GM18873 (cell line): ENCODE results near the gene PAIP1.
A peak's percentile ranks its signal among the peaks of the same experiment; 100 is the strongest.
"Not testable (repeated sequence)": the region's sequence is repeated elsewhere in the genome, so short reads cannot be mapped to it uniquely, and the experiment has no call there.

Source experiments
- ATAC-seq: cut with Tn5 transposase; IDR thresholded peaks from one replicate; pipeline ENCODE4 v1.9.1; 2021; ENCODE audit warnings: mild to moderate bottlenecking, moderate library complexity, moderate number of reproducible peaks; ENCODE audit not compliant: unreplicated experiment, low FRiP score

Gene PAIP1

DNA sequence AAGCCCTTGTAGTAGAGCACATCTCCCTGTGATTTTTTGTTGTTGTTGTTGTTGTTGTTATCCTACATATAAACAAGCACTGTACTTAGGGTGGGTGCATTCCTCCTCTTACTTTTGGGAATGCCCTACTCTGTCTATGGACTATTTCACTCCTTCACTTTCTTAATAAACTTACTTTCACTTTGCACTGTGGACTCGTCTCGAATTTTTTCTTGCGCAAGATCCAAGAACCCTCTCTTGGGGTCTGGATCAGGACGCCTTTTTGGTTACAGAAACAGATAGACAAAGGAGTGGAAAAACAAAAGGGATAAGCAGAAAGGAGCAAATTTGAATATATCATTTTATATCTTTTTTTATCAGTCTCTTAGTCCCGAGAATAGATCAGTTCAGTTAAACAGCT is 14.4 kb upstream of the PAIP1 start:
- no peak for ATAC-seq

GRCh38 chr5:43570450-43571158 is 13.7 kb upstream of the PAIP1 start:
- ATAC-seq = no peak

GRCh38 chr5:43569236-43569746 is 12.4 kb upstream of the PAIP1 start:
- ATAC-seq = no peak

DNA sequence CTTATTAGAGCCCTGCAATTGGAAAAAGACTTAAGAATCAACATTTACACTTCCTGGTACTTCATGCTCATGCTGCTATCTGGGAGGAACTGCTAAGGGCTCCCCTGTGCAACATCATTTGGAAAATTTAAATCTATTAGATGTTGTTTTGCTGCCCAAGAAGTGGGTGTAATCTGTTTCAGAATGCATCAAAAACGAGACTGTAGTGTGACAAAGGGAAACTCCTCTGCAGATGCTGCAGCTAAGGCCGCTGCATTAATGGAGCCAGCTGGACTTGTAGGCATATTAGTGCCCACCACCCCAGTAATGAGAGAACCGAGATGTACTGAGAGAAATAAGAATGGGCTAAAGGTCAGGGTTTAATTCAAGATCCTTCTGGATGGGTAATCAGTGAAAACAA is 11.1 kb upstream of the PAIP1 start:
- no peak for ATAC-seq

GRCh38 chr5:43565043-43565442 is 8.2 kb upstream of the PAIP1 start:
- ATAC-seq = no peak

DNA sequence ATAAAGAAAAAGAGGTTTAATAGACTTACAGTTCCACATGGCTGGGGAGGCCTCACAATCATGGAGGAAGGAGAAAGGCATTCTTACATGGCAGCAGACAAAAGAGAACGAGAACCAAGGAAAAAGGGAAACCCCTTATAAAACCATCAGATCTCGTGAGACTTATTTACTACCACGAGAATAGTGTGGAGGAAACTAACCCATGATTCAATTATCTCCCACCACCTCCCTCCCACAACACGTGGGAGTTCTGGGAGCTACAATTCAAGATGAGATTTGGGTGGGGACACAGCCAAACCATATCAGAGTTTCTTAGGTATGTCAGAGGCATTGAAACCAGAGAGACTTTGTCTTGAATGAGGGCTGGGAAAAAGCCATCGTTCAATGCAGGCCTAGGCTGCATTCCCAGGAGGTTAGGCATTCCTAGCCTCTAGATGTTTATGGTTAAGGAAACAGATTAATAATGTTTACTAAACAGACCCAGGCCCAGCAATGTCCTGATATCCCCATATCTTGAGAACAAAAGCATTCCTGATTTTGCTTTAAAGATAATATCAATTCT is 7.5 kb upstream of the PAIP1 start:
- no peak for ATAC-seq

DNA sequence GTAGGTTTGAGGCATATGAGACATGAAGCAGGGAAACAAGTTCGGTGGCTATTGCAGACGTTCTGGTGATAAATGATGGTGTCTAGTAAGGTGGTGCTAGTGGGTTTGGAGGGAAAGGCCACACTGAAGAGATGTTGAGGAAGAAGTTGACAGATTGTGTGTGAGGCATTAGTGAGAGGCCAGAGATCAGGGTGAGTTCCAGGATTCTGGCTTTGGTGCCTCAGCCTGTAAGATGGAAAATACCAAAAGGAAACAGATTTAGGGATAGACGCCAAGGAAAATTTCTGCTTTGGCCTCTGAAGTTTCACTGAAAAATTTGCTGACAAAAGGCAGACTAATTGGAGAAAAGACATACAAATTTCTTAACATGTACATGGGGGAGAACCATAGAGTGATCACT is 6.4 kb upstream of the PAIP1 start:
- ATAC-seq = no peak

- ATAC-seq = no peak
Observed at GRCh38 chr5:43561356-43561755, 4.5 kb upstream of the PAIP1 start.

GRCh38 chr5:43560128-43560527 is 3.3 kb upstream of the PAIP1 start:
- ATAC-seq = no peak

DNA sequence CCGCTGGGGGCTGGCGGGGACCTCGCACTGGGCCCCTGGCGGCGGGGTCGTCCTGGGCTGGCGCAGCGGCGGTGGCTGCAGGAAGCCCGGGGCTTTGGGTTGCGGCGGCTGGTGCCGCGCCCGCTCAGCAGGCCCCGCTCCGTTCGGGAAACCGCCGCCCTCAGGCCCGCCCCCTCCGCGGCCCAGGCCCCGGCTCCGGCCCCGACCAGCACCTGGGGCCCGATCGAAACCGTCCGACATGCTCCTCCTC is 345 bp downstream of the PAIP1 start:
- ATAC-seq = peak; percentile 86

GRCh38 chr5:43555895-43556606 is 826 bp downstream of the PAIP1 start:
- ATAC-seq = no peak

- ATAC-seq = no peak
Observed at GRCh38 chr5:43554497-43554896, 2.4 kb downstream of the PAIP1 start.

DNA sequence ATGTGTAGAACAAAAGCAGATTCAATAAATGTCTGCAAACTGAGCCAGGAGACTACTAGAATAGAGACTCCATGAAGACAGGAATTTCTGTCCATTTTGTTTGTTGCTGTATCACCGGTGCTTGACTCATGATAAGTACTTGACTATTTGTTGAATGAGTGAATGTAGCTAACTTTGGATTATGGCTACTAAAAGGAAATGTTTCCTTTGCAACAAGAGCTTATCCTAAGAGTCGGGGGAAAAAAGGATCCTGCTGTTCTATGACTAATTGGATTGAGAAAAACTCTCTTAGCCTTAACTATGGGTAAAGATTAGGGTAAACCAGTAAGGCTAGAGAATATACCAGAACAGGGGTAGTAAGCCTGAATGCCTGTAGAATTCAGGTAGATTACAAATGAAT is 3.5 kb downstream of the PAIP1 start:
- no peak for ATAC-seq

- no peak for ATAC-seq
Observed at GRCh38 chr5:43551731-43552130, 5.1 kb downstream of the PAIP1 start.

DNA sequence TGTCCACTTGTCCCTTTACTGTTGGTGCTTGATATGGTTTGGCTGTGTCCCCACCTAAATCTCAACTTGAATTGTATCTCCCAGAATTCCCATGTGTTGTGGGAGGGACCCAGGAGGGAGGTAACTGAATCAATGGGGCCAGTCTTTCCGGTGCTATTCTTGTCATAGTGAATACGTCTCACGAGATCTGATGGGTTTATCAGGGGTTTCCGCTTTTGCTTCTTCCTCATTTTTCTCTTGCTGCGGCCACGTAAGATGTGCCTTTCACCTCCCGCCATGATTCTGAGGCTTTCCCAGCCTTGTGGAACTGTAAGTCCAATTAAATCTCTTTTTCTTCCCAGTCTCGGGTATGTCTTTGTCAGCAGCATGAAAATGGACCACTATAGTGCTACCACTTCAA is 7.6 kb downstream of the PAIP1 start:
- ATAC-seq = not testable (repeated sequence)

DNA sequence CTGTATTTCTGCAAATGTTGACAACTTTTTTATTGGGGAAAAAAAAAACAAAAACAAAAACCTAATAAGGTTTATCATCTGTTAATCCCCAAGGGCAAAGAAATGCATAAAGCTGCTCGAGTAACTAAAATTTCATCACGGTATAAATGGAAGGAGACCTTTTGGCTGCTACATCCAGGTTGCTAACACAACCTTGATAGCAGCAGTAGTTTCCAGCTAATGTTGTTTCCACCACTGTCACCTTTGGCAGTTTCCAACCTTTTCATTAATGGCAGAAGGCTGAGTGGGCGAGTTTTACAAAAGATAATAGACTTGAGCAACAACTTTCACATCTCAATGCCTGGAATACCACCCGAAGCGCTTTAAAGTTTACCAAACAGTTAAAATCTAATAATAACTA is 8.5 kb downstream of the PAIP1 start:
- ATAC-seq = no peak

GRCh38 chr5:43547532-43547931 is 9.3 kb downstream of the PAIP1 start:
- ATAC-seq = no peak

DNA sequence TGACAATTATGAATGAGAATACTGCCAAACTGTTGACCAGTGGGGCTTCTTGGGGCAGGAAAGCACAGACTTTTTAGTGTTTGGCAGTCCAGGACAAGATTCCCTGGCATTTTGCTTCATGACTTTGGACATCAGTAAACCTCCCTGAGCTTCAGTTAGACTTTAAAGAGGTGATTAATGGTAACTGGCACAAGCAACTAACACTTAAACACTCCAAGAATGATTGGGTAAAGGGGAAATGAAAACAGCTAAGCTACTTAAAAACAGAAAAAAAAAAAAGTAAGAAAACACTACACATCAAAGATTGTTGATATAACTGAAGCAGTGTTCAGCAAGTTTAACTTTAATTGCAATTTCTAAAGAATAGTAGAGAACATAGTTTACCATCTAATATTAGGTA is 13.4 kb downstream of the PAIP1 start:
- no peak for ATAC-seq

- no peak for ATAC-seq
Observed at GRCh38 chr5:43540746-43541145, 16.1 kb downstream of the PAIP1 start.

- ATAC-seq = no peak
Observed at GRCh38 chr5:43536972-43537371, 19.9 kb downstream of the PAIP1 start.

DNA sequence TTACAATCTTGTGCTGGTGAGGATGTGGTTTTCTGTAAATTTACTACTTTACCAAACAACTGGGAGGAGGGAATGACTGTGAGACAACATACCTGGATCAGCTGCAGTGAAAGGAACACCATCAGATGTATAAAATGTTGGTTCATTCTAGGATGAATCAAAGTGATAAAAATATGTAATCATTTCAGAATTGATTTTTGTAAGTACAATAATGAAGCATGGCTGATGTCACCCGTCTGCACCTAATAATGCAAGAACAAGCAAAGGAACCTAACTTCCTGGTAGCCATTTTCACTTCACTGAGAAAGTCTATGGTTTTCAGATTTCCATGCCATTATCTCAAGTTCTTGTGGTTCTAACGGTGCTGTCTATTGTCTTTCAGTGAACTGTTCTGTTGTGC is 23.2 kb downstream of the PAIP1 start:
- ATAC-seq = no peak

GRCh38 chr5:43530648-43531047 is 26.2 kb downstream of the PAIP1 start:
- no peak for ATAC-seq
